ENCODE measurements around the gene AKNA.

Gene AKNA

GRCh38 chr9:114311571-114312512 is 75.9 kb downstream of the AKNA start:
- Mint-ChIP-seq H3K27ac (ENCODE audit: low read depth) (no peak overlapping the region), H3K4me3 (no peak overlapping the region), H3K9me3 (no peaks in the 10 kb centered on the region), H3K36me3 (ENCODE audit: insufficient read depth) (no peaks in the 10 kb centered on the region), H3K4me1 (no peaks in the 10 kb centered on the region), H3K27me3 (no peaks in the 10 kb centered on the region)
- ATAC-seq (replicated peaks; ENCODE audit: extremely low read depth, poor library complexity, severe bottlenecking) (no peak), DNase-seq (ENCODE audit: low spot score in 2 of 2) (no peak)

GRCh38 chr9:114310471-114311450 is 77.0 kb downstream of the AKNA start:
- no peaks in the 10 kb centered on the region for H3K27me3 Mint-ChIP-seq
- ATAC-seq (replicated peaks; ENCODE audit: extremely low read depth, poor library complexity, severe bottlenecking) (no peak), DNase-seq (ENCODE audit: low spot score in 2 of 2) (no peak)
- no peaks in the 10 kb centered on the region for H3K36me3 Mint-ChIP-seq (ENCODE audit: insufficient read depth)
- H3K9me3 Mint-ChIP-seq, result no peaks in the 10 kb centered on the region
- no peaks in the 10 kb centered on the region for H3K4me1 Mint-ChIP-seq
- H3K4me3 Mint-ChIP-seq, result no peak overlapping the region
- no peak overlapping the region for H3K27ac Mint-ChIP-seq (ENCODE audit: low read depth)

- no peak for ATAC-seq (replicated peaks; ENCODE audit: extremely low read depth, poor library complexity, severe bottlenecking)
- no peak overlapping the region for H3K4me3 Mint-ChIP-seq
- no peak overlapping the region for H3K27ac Mint-ChIP-seq (ENCODE audit: low read depth)
- no peaks in the 10 kb centered on the region for H3K36me3 Mint-ChIP-seq (ENCODE audit: insufficient read depth)
- H3K4me1 Mint-ChIP-seq, result no peaks in the 10 kb centered on the region
- no peaks in the 10 kb centered on the region for H3K9me3 Mint-ChIP-seq
- no peaks in the 10 kb centered on the region for H3K27me3 Mint-ChIP-seq
- no peak for DNase-seq (ENCODE audit: low spot score in 2 of 2)
These were observed 78.7 kb downstream of the AKNA start for GRCh38 chr9:114309096-114309495.

GRCh38 chr9:114308361-114308950 is 79.3 kb downstream of the AKNA start:
- DNase-seq (ENCODE audit: low spot score in 2 of 2), result no peak
- Mint-ChIP-seq H3K4me1 (no peaks in the 10 kb centered on the region), H3K9me3 (no peaks in the 10 kb centered on the region), H3K27ac (ENCODE audit: low read depth) (no peak overlapping the region), H3K36me3 (ENCODE audit: insufficient read depth) (no peaks in the 10 kb centered on the region), H3K27me3 (no peaks in the 10 kb centered on the region), H3K4me3 (no peak overlapping the region)
- no peak for ATAC-seq (replicated peaks; ENCODE audit: extremely low read depth, poor library complexity, severe bottlenecking)

- no peak for ATAC-seq (replicated peaks; ENCODE audit: extremely low read depth, poor library complexity, severe bottlenecking)
- DNase-seq (ENCODE audit: low spot score in 2 of 2), result no peak
- Mint-ChIP-seq H3K4me3 (no peak overlapping the region), H3K4me1 (no peaks in the 10 kb centered on the region), H3K9me3 (no peaks in the 10 kb centered on the region), H3K27ac (ENCODE audit: low read depth) (no peak overlapping the region), H3K27me3 (no peaks in the 10 kb centered on the region), H3K36me3 (ENCODE audit: insufficient read depth) (no peaks in the 10 kb centered on the region)
These were observed 79.9 kb downstream of the AKNA start for GRCh38 chr9:114307899-114308267.

- Mint-ChIP-seq H3K36me3 (ENCODE audit: insufficient read depth) (no peaks in the 10 kb centered on the region), H3K4me3 (no peak overlapping the region), H3K4me1 (no peaks in the 10 kb centered on the region), H3K9me3 (no peaks in the 10 kb centered on the region), H3K27me3 (peaks cover 8% of the 10 kb centered on the region), H3K27ac (ENCODE audit: low read depth) (no peak overlapping the region)
- DNase-seq (ENCODE audit: low spot score in 2 of 2) (no peak), ATAC-seq (replicated peaks; ENCODE audit: extremely low read depth, poor library complexity, severe bottlenecking) (no peak)
These were observed 83.2 kb downstream of the AKNA start for GRCh38 chr9:114304416-114305188.

GRCh38 chr9:114303977-114304376 is 83.8 kb downstream of the AKNA start:
- Mint-ChIP-seq H3K36me3 (ENCODE audit: insufficient read depth) (no peaks in the 10 kb centered on the region), H3K27ac (ENCODE audit: low read depth) (no peak overlapping the region), H3K9me3 (no peaks in the 10 kb centered on the region), H3K4me3 (no peak overlapping the region), H3K27me3 (peaks cover 11% of the 10 kb centered on the region), H3K4me1 (no peaks in the 10 kb centered on the region)
- no peak for ATAC-seq (replicated peaks; ENCODE audit: extremely low read depth, poor library complexity, severe bottlenecking)
- no peak for DNase-seq (ENCODE audit: low spot score in 2 of 2)

GRCh38 chr9:114303571-114303970 is 84.2 kb downstream of the AKNA start:
- DNase-seq (ENCODE audit: low spot score in 2 of 2), result no peak
- no peaks in the 10 kb centered on the region for H3K4me1 Mint-ChIP-seq
- H3K27ac Mint-ChIP-seq (ENCODE audit: low read depth), result no peak overlapping the region
- no peak for ATAC-seq (replicated peaks; ENCODE audit: extremely low read depth, poor library complexity, severe bottlenecking)
- H3K4me3 Mint-ChIP-seq, result no peak overlapping the region
- H3K27me3 Mint-ChIP-seq, result peaks cover 15% of the 10 kb centered on the region
- no peaks in the 10 kb centered on the region for H3K9me3 Mint-ChIP-seq
- no peaks in the 10 kb centered on the region for H3K36me3 Mint-ChIP-seq (ENCODE audit: insufficient read depth)

GRCh38 chr9:114302727-114303126 is 85.1 kb downstream of the AKNA start:
- Mint-ChIP-seq H3K36me3 (ENCODE audit: insufficient read depth) (no peaks in the 10 kb centered on the region), H3K4me3 (no peak overlapping the region), H3K4me1 (no peaks in the 10 kb centered on the region), H3K9me3 (no peaks in the 10 kb centered on the region), H3K27ac (ENCODE audit: low read depth) (no peak overlapping the region), H3K27me3 (peaks cover 18% of the 10 kb centered on the region)
- no peak for ATAC-seq (replicated peaks; ENCODE audit: extremely low read depth, poor library complexity, severe bottlenecking)
- DNase-seq (ENCODE audit: low spot score in 2 of 2), result no peak

- ATAC-seq (replicated peaks; ENCODE audit: extremely low read depth, poor library complexity, severe bottlenecking) (no peak), DNase-seq (ENCODE audit: low spot score in 2 of 2) (no peak)
- Mint-ChIP-seq H3K27me3 (peaks cover 18% of the 10 kb centered on the region), H3K4me3 (no peak overlapping the region), H3K36me3 (ENCODE audit: insufficient read depth) (no peaks in the 10 kb centered on the region), H3K4me1 (no peaks in the 10 kb centered on the region), H3K9me3 (no peaks in the 10 kb centered on the region), H3K27ac (ENCODE audit: low read depth) (no peak overlapping the region)
These were observed 85.8 kb downstream of the AKNA start for GRCh38 chr9:114301798-114302565.

GRCh38 chr9:114300846-114301797 is 86.7 kb downstream of the AKNA start:
- ATAC-seq (replicated peaks; ENCODE audit: extremely low read depth, poor library complexity, severe bottlenecking) (no peak), DNase-seq (ENCODE audit: low spot score in 2 of 2) (no peak)
- Mint-ChIP-seq H3K4me3 (no peak overlapping the region), H3K4me1 (no peaks in the 10 kb centered on the region), H3K27ac (ENCODE audit: low read depth) (no peak overlapping the region), H3K27me3 (peaks cover 18% of the 10 kb centered on the region), H3K9me3 (no peaks in the 10 kb centered on the region), H3K36me3 (ENCODE audit: insufficient read depth) (peaks cover 1% of the 10 kb centered on the region)
